Neuronal stem cell (in vitro differentiated cells): Measurements from ENCODE around the gene PCP4.

Source experiments
- DNase-seq: peaks from one replicate; pipeline ENCODE4 v3.0.0-alpha.2; 2013; ENCODE audit warnings: low spot score
- H2AFZ ChIP-seq: one replicate; pipeline ENCODE4 v1.6.1; 2013; ENCODE audit warnings: mild to moderate bottlenecking, low read length, inconsistent platforms
- H2AK5ac ChIP-seq: 2 replicates; pipeline ENCODE4 v1.6.1; 2013; ENCODE audit warnings: low read depth, mild to moderate bottlenecking, inconsistent platforms, low read length, moderate library complexity, mixed read lengths
- H2BK120ac ChIP-seq: 2 replicates; pipeline ENCODE4 v1.6.1; 2013; ENCODE audit warnings: low read depth, mild to moderate bottlenecking, inconsistent platforms, low read length, moderate library complexity, mixed read lengths
- H2BK12ac ChIP-seq: one replicate; pipeline ENCODE4 v1.6.1; 2013; ENCODE audit warnings: low read length, inconsistent platforms
- H2BK15ac ChIP-seq: 2 replicates; pipeline ENCODE4 v1.6.1; 2013; ENCODE audit warnings: mild to moderate bottlenecking, low read length, inconsistent platforms, mixed read lengths
- H2BK5ac ChIP-seq: one replicate; pipeline ENCODE4 v1.6.1; 2013; ENCODE audit warnings: inconsistent platforms, mild to moderate bottlenecking, low read length, moderate library complexity
- H3K14ac ChIP-seq: one replicate; pipeline ENCODE4 v1.6.1; 2013; ENCODE audit warnings: low read length, inconsistent platforms
- H3K18ac ChIP-seq: 2 replicates; pipeline ENCODE4 v1.6.1; 2013; ENCODE audit warnings: low read length, inconsistent platforms
- H3K23ac ChIP-seq: 2 replicates; pipeline ENCODE4 v1.6.1; 2013; ENCODE audit warnings: low read depth, mild to moderate bottlenecking, mixed read lengths, low read length, inconsistent platforms; ENCODE audit not compliant: poor library complexity
- H3K27ac ChIP-seq: replicated peaks from 3 replicates; pipeline ENCODE4 v1.5.1; 2013; ENCODE audit warnings: low read length, inconsistent platforms
- H3K27me3 ChIP-seq, 3 experiments: 2 replicates each; pipeline ENCODE4 v1.6.1; 2013; ENCODE audit warnings: low read length in 3 of 3, mild to moderate bottlenecking in 2 of 3, inconsistent platforms in 1 of 3, low read depth in 1 of 3, mixed read lengths in 1 of 3, moderate library complexity in 1 of 3; ENCODE audit not compliant: control insufficient read depth in 3 of 3, insufficient read depth in 3 of 3
- H3K36me3 ChIP-seq, 2 donors: replicated peaks in 1 of 2; 2 replicates each; pipeline ENCODE4 v1.6.1; 2013; ENCODE audit warnings: low read length in 2 of 2; ENCODE audit not compliant: control insufficient read depth in 2 of 2, insufficient read depth in 2 of 2
- H3K4ac ChIP-seq: 2 replicates; pipeline ENCODE4 v1.6.1; 2013; ENCODE audit warnings: inconsistent platforms, mild to moderate bottlenecking, low read length, moderate library complexity
- H3K4me1 ChIP-seq, 2 donors: 1 replicate in 1 of 2; 2 replicates in 1 of 2; pipeline ENCODE4 v1.6.1; 2013; ENCODE audit warnings: low read length in 2 of 2, low read depth in 1 of 2; ENCODE audit not compliant: control insufficient read depth in 2 of 2, insufficient read depth in 1 of 2
- H3K4me2 ChIP-seq: one replicate; pipeline ENCODE4 v1.6.1; 2013; ENCODE audit warnings: mild to moderate bottlenecking, low read length, inconsistent platforms; ENCODE audit not compliant: insufficient read depth, poor library complexity, severe bottlenecking
- H3K4me3 ChIP-seq, 2 donors: 2 replicates each; pipeline ENCODE4 v1.5.1; 2013; ENCODE audit warnings: low read length in 2 of 2, mild to moderate bottlenecking in 2 of 2, inconsistent platforms in 1 of 2, moderate library complexity in 1 of 2
- H3K79me1 ChIP-seq: one replicate; pipeline ENCODE4 v1.6.1; 2013; ENCODE audit warnings: low read depth, mild to moderate bottlenecking, inconsistent platforms, low read length, moderate library complexity
- H3K9ac ChIP-seq: one replicate; pipeline ENCODE4 v1.6.1; 2013; ENCODE audit warnings: mild to moderate bottlenecking, low read depth, low read length, inconsistent platforms; ENCODE audit not compliant: poor library complexity
- H3K9me3 ChIP-seq, 2 donors: replicated peaks in 1 of 2; 2 replicates each; pipeline versions ENCODE3 to v1.6.1; 2013; ENCODE audit warnings: low read length in 2 of 2, mild to moderate bottlenecking in 2 of 2, inconsistent platforms in 1 of 2, low read depth in 1 of 2, mixed read lengths in 1 of 2, moderate library complexity in 1 of 2; ENCODE audit not compliant: control insufficient read depth in 2 of 2, insufficient read depth in 1 of 2
- H4K8ac ChIP-seq: one replicate; pipeline ENCODE4 v1.6.1; 2013; ENCODE audit warnings: low read depth, mild to moderate bottlenecking, inconsistent platforms, low read length, moderate library complexity
- H4K91ac ChIP-seq: one replicate; pipeline ENCODE4 v1.6.1; 2013; ENCODE audit warnings: low read length, low read depth, mild to moderate bottlenecking, inconsistent platforms; ENCODE audit not compliant: poor library complexity
- WGBS, 2 donors: extraction: QIAGEN DNeasy Blood & Tissue Kit; methylation state at CpG; one replicate each; pipeline ENCODE4 v1.1.7; 2013; ENCODE audit warnings: missing lambda C conversion rate in 2 of 2, mixed read lengths in 1 of 2; ENCODE audit not compliant: insufficient read length in 2 of 2, insufficient replicate concordance in 1 of 2; ENCODE audit errors: extremely low coverage in 2 of 2; 5-methylcytosine and 5-hydroxymethylcytosine counted together

Gene PCP4

DNA sequence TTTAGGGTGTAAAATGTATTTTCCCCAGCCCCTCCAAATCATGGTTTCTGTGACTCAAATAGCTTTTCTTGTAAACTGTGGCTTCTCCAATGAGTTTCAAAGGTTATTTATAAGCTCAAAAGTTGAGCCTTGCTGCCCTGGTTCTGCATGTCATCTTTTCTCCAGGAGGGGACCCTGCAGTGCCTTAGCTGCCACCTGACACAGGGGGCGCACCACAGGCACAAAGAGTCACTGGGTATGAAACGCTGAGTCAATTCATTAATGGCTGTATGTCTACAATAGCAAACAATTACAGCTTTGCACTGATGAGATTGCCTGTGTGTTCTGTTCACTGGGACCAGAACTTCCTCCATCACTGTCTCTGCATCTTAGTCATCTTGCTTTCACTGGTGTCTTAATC is 100.8 kb downstream of the PCP4 start:
- Histone ChIP-seq H2BK15ac (no peak overlapping the region), H2AK5ac (no peak overlapping the region), H3K4me3 (no peak overlapping the region), H4K8ac (no peak overlapping the region), H3K27ac (no peak overlapping the region), H3K9ac (no peak overlapping the region), H3K14ac (no peak overlapping the region), H3K9me3 (peaks cover 0 to 2% of the 10 kb centered on the region in 2 donors), H3K18ac (no peak overlapping the region), H3K4me2 (no peak overlapping the region), H3K36me3 (no peaks in the 10 kb centered on the region), H3K79me1 (no peaks in the 10 kb centered on the region), H3K23ac (no peak overlapping the region), H3K27me3 (no peaks in the 10 kb centered on the region), H3K4ac (no peak overlapping the region), H2BK12ac (no peak overlapping the region), H2BK120ac (no peak overlapping the region), H4K91ac (no peak overlapping the region), H2AFZ (no peak overlapping the region), H3K4me1 (peaks cover 2 to 3% of the 10 kb centered on the region in 2 donors), H2BK5ac (no peak overlapping the region)
- DNase-seq: no peak
- no CpG with 5 or more reads among the region's 2 CpGs for WGBS, 2 donors

DNA sequence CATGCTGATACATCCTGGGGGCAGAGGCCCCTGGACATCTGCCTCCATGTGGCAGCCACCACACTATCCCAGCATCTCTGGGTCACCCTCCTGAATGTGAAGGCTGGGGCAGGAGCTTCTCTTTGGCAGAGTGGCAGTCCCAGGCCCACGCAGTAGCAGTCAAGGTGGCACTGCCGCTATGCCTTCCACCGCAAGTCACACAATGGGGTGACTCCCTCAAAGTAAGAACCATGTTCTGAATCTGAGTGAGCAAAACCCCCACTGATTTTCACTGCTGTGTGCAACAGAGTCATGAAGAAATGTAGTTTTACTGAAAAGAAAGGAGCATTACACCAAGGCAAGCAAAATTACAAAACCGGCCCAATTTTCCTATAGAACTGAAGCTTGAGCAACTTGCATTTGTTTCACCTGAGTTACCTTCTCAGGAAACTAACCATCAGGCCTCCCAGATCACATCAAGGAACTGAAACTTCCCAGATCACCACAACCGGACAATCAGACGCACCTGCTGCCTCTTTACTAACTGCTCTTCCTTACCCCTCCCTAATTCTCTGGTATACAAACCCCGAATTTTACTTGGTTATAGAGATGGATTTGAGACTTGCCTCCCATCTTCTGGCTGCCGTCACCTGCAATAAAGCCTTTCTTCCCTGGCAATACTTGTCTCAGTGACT is 102.6 kb downstream of the PCP4 start:
- Histone ChIP-seq H2BK15ac (no peak overlapping the region), H2BK12ac (no peak overlapping the region), H3K4me3 (no peak overlapping the region), H2AK5ac (no peak overlapping the region), H2BK5ac (peak overlapping the region; percentile 21), H3K23ac (no peak overlapping the region), H4K8ac (no peak overlapping the region), H4K91ac (no peak overlapping the region), H3K4me2 (no peak overlapping the region), H3K9me3 (peaks cover 0 to 2% of the 10 kb centered on the region in 2 donors), H3K4ac (no peak overlapping the region), H3K18ac (peak overlapping the region; percentile 2), H3K27me3 (no peaks in the 10 kb centered on the region), H3K4me1 (peaks cover 2 to 3% of the 10 kb centered on the region in 2 donors), H3K79me1 (no peaks in the 10 kb centered on the region), H3K36me3 (no peaks in the 10 kb centered on the region), H3K9ac (no peak overlapping the region), H2AFZ (no peak overlapping the region), H2BK120ac (no peak overlapping the region), H3K27ac (no peak overlapping the region), H3K14ac (no peak overlapping the region)
- WGBS, 2 donors: no CpG with 5 or more reads among the region's 8 CpGs
- DNase-seq: no peak

DNA sequence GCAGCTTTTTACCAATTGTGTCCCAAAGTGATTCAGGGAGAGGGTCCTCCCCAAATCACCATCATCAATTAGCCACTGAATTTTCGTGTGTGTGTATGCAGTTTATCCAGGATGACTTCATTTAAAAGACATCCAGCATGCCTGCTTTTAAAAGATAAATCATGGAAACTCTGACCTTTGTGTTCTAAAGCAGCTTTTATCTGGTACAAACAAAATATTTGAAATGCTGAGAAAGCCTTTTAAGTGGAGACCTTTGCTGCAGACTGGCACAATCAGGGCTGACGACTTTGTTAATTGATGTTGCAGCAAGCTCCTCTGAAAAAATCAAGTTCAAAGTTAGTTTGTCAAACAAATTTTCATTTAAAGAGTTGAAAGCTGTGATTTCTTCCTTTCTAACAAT is 104.7 kb downstream of the PCP4 start:
- Histone ChIP-seq H3K4me3 (no peak overlapping the region), H3K4ac (no peak overlapping the region)

DNA sequence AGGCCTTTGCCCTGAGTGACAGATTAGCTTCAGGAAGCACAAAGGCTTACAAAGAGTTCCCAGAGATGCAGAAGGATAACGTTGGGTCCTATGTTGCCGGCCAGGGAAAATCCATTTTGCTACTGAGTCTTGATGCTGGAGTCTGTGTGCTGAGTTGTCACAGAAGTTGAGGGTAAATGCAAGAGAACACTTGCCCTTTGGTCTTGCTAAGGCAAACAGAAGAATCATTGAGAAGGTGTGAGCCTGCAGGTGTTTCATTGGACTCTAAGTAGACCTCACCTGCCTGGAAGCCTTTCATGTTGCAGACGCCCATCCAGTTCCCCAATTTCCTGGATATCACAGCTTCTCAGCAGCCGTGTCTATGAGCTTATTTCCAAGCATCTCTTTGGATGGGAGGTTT is 105.2 kb downstream of the PCP4 start:
- no CpG with 5 or more reads among the region's 4 CpGs for WGBS, 2 donors
- Histone ChIP-seq H4K8ac (no peak overlapping the region), H3K9me3 (peaks cover 0 to 3% of the 10 kb centered on the region in 2 donors), H2AK5ac (no peak overlapping the region), H3K4me2 (no peak overlapping the region), H4K91ac (no peak overlapping the region), H3K4me1 (peaks cover 2 to 3% of the 10 kb centered on the region in 2 donors), H3K36me3 (no peaks in the 10 kb centered on the region), H3K14ac (no peak overlapping the region), H3K4ac (no peak overlapping the region), H2BK120ac (no peak overlapping the region), H2AFZ (no peak overlapping the region), H3K9ac (no peak overlapping the region), H2BK12ac (no peak overlapping the region), H2BK15ac (no peak overlapping the region), H3K27me3 (no peaks in the 10 kb centered on the region), H3K79me1 (no peaks in the 10 kb centered on the region), H3K27ac (no peak overlapping the region), H3K18ac (no peak overlapping the region), H3K4me3 (no peak overlapping the region), H3K23ac (no peak overlapping the region), H2BK5ac (no peak overlapping the region)
- no peak for DNase-seq

More for the DNA sequence above, 104.7 kb downstream of the PCP4 start:
- H2AFZ ChIP-seq: no peak overlapping the region
- H3K14ac ChIP-seq: no peak overlapping the region
- no peak overlapping the region for H3K4me2 ChIP-seq
- H3K9me3 ChIP-seq: peaks cover 0 to 3% of the 10 kb centered on the region in 2 donors
- no peak overlapping the region for H2BK15ac ChIP-seq
- H3K4me1 ChIP-seq: peaks cover 2 to 3% of the 10 kb centered on the region in 2 donors
- no peak overlapping the region for H3K18ac ChIP-seq
- H4K91ac ChIP-seq: no peak overlapping the region
- H3K9ac ChIP-seq: no peak overlapping the region
- H2BK120ac ChIP-seq: no peak overlapping the region
- H3K27ac ChIP-seq: no peak overlapping the region
- WGBS, 2 donors: no CpG with 5 or more reads among the region's 2 CpGs
- H2AK5ac ChIP-seq: no peak overlapping the region
- H3K79me1 ChIP-seq: no peaks in the 10 kb centered on the region
- H3K36me3 ChIP-seq: no peaks in the 10 kb centered on the region
- DNase-seq: no peak
- no peak overlapping the region for H2BK5ac ChIP-seq
- no peaks in the 10 kb centered on the region for H3K27me3 ChIP-seq
- no peak overlapping the region for H3K23ac ChIP-seq
- H2BK12ac ChIP-seq: no peak overlapping the region
- H4K8ac ChIP-seq: no peak overlapping the region
